Measurements from ENCODE around the gene ARRDC4. TPM values are rescaled to one million over a fixed set of nuclear protein-coding genes. Genes with fewer than 3 reads are reported as not detected.
"Not testable (repeated sequence)": the region's sequence is repeated elsewhere in the genome, so short reads cannot be mapped to it uniquely, and the experiment has no call there.

The ARRDC4 gene
- total RNA-seq, 2 donors from 2014 or later, result 29.6 to 31.0 TPM

GRCh38 chr15:97978401-97979139 is 18.1 kb downstream of the ARRDC4 start:
- Histone ChIP-seq H3K27ac (peak overlapping the region; percentile 47 to 81 (median 76)), H3K27me3 (no peaks in the 10 kb centered on the region), H3K9me3 (no peaks in the 10 kb centered on the region), H3K36me3 (replicated peaks in 1 of 2; ENCODE audit: insufficient read depth in 1 of 2, low read depth in 2 of 2) (no peaks in the 10 kb centered on the region), H3K4me3 (no peak overlapping the region), H3K4me1 (peaks cover 47% of the 10 kb centered on the region)
- ATAC-seq (peak; percentile 89), DNase-seq (peak; percentile 74 to 86 (median 78))
- intact Hi-C loops (cut with DNase I), result no loop called here
- TF ChIP-seq POLR2A (IDR thresholded peaks at IDR 0.05), result peak in 2 of 3 donors; percentile 30 to 43
- TF ChIP-seq CTCF (IDR thresholded peaks at IDR 0.05), result no peak
- 14 to 24% methylated on average over 4 of the region's 4 CpGs for WGBS, 2 donors

GRCh38 chr15:97979140-97979520 is 18.6 kb downstream of the ARRDC4 start:
- no peak overlapping the region for H3K4me3 ChIP-seq
- peak overlapping the region; percentile 47 to 81 (median 76) for H3K27ac ChIP-seq
- no peaks in the 10 kb centered on the region for H3K9me3 ChIP-seq
- 80 to 83% methylated on average over 2 of the region's 2 CpGs for WGBS, 2 donors
- H3K4me1 ChIP-seq, result peaks cover 47% of the 10 kb centered on the region
- DNase-seq, result no peak
- no peaks in the 10 kb centered on the region for H3K27me3 ChIP-seq
- H3K36me3 ChIP-seq (replicated peaks in 1 of 2; ENCODE audit: insufficient read depth in 1 of 2, low read depth in 2 of 2), result no peaks in the 10 kb centered on the region
- intact Hi-C loops (cut with DNase I), result no loop called here
- TF ChIP-seq CTCF (IDR thresholded peaks at IDR 0.05) (no peak), POLR2A (IDR thresholded peaks at IDR 0.05) (no peak)
- ATAC-seq, result no peak

- 80 to 88% methylated on average over 3 of the region's 3 CpGs for WGBS, 2 donors
- H3K4me3 ChIP-seq, result no peak overlapping the region
- intact Hi-C loops (cut with DNase I), result no loop called here
- ATAC-seq, result no peak
- TF ChIP-seq POLR2A (IDR thresholded peaks at IDR 0.05), result no peak
- no peak for TF ChIP-seq CTCF (IDR thresholded peaks at IDR 0.05)
- DNase-seq, result no peak
- no peaks in the 10 kb centered on the region for H3K9me3 ChIP-seq
- no peak overlapping the region for H3K27ac ChIP-seq
- H3K4me1 ChIP-seq, result peaks cover 47% of the 10 kb centered on the region
- no peaks in the 10 kb centered on the region for H3K36me3 ChIP-seq (replicated peaks in 1 of 2; ENCODE audit: insufficient read depth in 1 of 2, low read depth in 2 of 2)
- no peaks in the 10 kb centered on the region for H3K27me3 ChIP-seq
Observed at GRCh38 chr15:97981058-97981457, 20.6 kb downstream of the ARRDC4 start.

GRCh38 chr15:97981758-97982157 is 21.3 kb downstream of the ARRDC4 start:
- no peaks in the 10 kb centered on the region for H3K36me3 ChIP-seq (replicated peaks in 1 of 2; ENCODE audit: insufficient read depth in 1 of 2, low read depth in 2 of 2)
- peaks cover 41% of the 10 kb centered on the region for H3K4me1 ChIP-seq
- intact Hi-C loops (cut with DNase I), result no loop called here
- no peak overlapping the region for H3K4me3 ChIP-seq
- no peak for TF ChIP-seq CTCF (IDR thresholded peaks at IDR 0.05)
- TF ChIP-seq POLR2A (IDR thresholded peaks at IDR 0.05), result no peak
- no peaks in the 10 kb centered on the region for H3K9me3 ChIP-seq
- no peak overlapping the region for H3K27ac ChIP-seq
- WGBS, 2 donors, result 95% methylated on average over 1 of the region's 1 CpG; no CpG with 5 or more reads in 1 of the 2 donors
- no peaks in the 10 kb centered on the region for H3K27me3 ChIP-seq
- no peak for DNase-seq
- no peak for ATAC-seq

- intact Hi-C loops (cut with DNase I), result no loop called here
- H3K4me1 ChIP-seq, result peaks cover 22% of the 10 kb centered on the region
- WGBS, 2 donors, result 52 to 64% methylated on average over 1 of the region's 1 CpG
- ATAC-seq, result no peak
- H3K9me3 ChIP-seq, result no peaks in the 10 kb centered on the region
- DNase-seq, result no peak
- H3K4me3 ChIP-seq, result no peak overlapping the region
- H3K27ac ChIP-seq, result no peak overlapping the region
- no peak for TF ChIP-seq POLR2A (IDR thresholded peaks at IDR 0.05)
- no peak for TF ChIP-seq CTCF (IDR thresholded peaks at IDR 0.05)
- no peaks in the 10 kb centered on the region for H3K27me3 ChIP-seq
- H3K36me3 ChIP-seq (replicated peaks in 1 of 2; ENCODE audit: insufficient read depth in 1 of 2, low read depth in 2 of 2), result no peaks in the 10 kb centered on the region
Observed at GRCh38 chr15:97984157-97984556, 23.7 kb downstream of the ARRDC4 start.

GRCh38 chr15:97985979-97986378 is 25.5 kb downstream of the ARRDC4 start:
- WGBS, 2 donors, result 88 to 89% methylated on average over 2 of the region's 2 CpGs
- H3K4me3 ChIP-seq; DNase-seq; H3K27me3 ChIP-seq; intact Hi-C loops (cut with DNase I); ATAC-seq; H3K9me3 ChIP-seq; H3K36me3 ChIP-seq (replicated peaks in 1 of 2; ENCODE audit: insufficient read depth in 1 of 2, low read depth in 2 of 2); H3K27ac ChIP-seq: not testable (repeated sequence)
- H3K4me1 ChIP-seq, result peaks cover 19% of the 10 kb centered on the region
